ENCODE results near the gene CIAO1.
"Not testable (repeated sequence)": the region's sequence is repeated elsewhere in the genome, so short reads cannot be mapped to it uniquely, and the experiment has no call there.

The CIAO1 gene

GRCh38 chr2:96250188-96250587 lies 15.8 kb upstream of the CIAO1 start:
- DNase-seq (ENCODE audit: low spot score) = no peak

- peak; percentile 91 for DNase-seq (ENCODE audit: low spot score)
Observed at GRCh38 chr2:96251721-96252292, 14.2 kb upstream of the CIAO1 start.

- DNase-seq (ENCODE audit: low spot score) = no peak
Observed at GRCh38 chr2:96252526-96252925, 13.5 kb upstream of the CIAO1 start.

- DNase-seq (ENCODE audit: low spot score) = no peak
Observed at GRCh38 chr2:96253006-96253405, 13.0 kb upstream of the CIAO1 start.

- no peak for DNase-seq (ENCODE audit: low spot score)
Observed at GRCh38 chr2:96254571-96254970, 11.5 kb upstream of the CIAO1 start.

GRCh38 chr2:96256611-96257113 lies 9.4 kb upstream of the CIAO1 start:
- no peak for DNase-seq (ENCODE audit: low spot score)

GRCh38 chr2:96257744-96258143 lies 8.3 kb upstream of the CIAO1 start:
- DNase-seq (ENCODE audit: low spot score) = not testable (repeated sequence)

- DNase-seq (ENCODE audit: low spot score) = no peak
Observed at GRCh38 chr2:96258166-96259022, 7.6 kb upstream of the CIAO1 start.

GRCh38 chr2:96259497-96259921 lies 6.5 kb upstream of the CIAO1 start:
- DNase-seq (ENCODE audit: low spot score) = no peak

GRCh38 chr2:96260387-96261260 lies 5.4 kb upstream of the CIAO1 start:
- peak; percentile 87 for DNase-seq (ENCODE audit: low spot score)

GRCh38 chr2:96261328-96262003 lies 4.6 kb upstream of the CIAO1 start:
- DNase-seq (ENCODE audit: low spot score) = no peak

- DNase-seq (ENCODE audit: low spot score) = peak; percentile 21
Observed at GRCh38 chr2:96262306-96262705, 3.7 kb upstream of the CIAO1 start.

GRCh38 chr2:96264086-96264485 lies 1.9 kb upstream of the CIAO1 start:
- peak; percentile 21 for DNase-seq (ENCODE audit: low spot score)

- peak; percentile 36 for DNase-seq (ENCODE audit: low spot score)
Observed at GRCh38 chr2:96264656-96265348, 1.2 kb upstream of the CIAO1 start.

GRCh38 chr2:96265349-96265839 lies 631 bp upstream of the CIAO1 start:
- DNase-seq (ENCODE audit: low spot score) = peak; percentile 64

- peak; percentile 36 for DNase-seq (ENCODE audit: low spot score)
Observed at GRCh38 chr2:96267159-96267971, 1.3 kb downstream of the CIAO1 start.

GRCh38 chr2:96271995-96272394 lies 6.0 kb downstream of the CIAO1 start:
- no peak for DNase-seq (ENCODE audit: low spot score)

- DNase-seq (ENCODE audit: low spot score) = no peak
Observed at GRCh38 chr2:96273763-96274162, 7.7 kb downstream of the CIAO1 start.

- no peak for DNase-seq (ENCODE audit: low spot score)
Observed at GRCh38 chr2:96274355-96275056, 8.5 kb downstream of the CIAO1 start.

Measured in AG08396 (cell line).